ENCODE data around the gene FBXO5.

DNA sequence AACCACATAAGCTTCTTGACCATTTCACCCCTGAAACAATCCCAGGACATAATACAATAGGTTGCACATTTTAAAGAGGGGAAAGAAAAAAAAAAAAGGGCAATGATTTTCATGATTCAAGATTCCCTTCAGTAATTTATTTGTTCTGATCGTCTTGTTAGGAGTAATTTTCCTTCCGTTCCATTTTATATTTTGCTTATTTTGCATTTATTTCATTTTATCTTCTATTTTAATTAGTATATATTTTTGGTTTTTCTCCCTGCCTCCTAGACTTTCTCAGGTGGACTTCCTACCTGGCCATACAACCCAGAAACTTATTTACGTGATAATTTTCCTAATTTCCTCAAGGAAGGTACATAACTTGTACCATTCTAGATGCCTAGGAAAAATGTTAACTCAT lies 32.6 kb downstream of the FBXO5 start:
- TF ChIP-seq CTCF (IDR thresholded peaks at IDR 0.05; ENCODE audit: insufficient read depth, low read length) (no peak), POLR2AphosphoS5 (IDR thresholded peaks at IDR 0.05; ENCODE audit: low read depth) (no peak), GABPA (IDR thresholded peaks at IDR 0.05; ENCODE audit: low read depth) (no peak)
- TF ChIP-seq, protein P1, sequence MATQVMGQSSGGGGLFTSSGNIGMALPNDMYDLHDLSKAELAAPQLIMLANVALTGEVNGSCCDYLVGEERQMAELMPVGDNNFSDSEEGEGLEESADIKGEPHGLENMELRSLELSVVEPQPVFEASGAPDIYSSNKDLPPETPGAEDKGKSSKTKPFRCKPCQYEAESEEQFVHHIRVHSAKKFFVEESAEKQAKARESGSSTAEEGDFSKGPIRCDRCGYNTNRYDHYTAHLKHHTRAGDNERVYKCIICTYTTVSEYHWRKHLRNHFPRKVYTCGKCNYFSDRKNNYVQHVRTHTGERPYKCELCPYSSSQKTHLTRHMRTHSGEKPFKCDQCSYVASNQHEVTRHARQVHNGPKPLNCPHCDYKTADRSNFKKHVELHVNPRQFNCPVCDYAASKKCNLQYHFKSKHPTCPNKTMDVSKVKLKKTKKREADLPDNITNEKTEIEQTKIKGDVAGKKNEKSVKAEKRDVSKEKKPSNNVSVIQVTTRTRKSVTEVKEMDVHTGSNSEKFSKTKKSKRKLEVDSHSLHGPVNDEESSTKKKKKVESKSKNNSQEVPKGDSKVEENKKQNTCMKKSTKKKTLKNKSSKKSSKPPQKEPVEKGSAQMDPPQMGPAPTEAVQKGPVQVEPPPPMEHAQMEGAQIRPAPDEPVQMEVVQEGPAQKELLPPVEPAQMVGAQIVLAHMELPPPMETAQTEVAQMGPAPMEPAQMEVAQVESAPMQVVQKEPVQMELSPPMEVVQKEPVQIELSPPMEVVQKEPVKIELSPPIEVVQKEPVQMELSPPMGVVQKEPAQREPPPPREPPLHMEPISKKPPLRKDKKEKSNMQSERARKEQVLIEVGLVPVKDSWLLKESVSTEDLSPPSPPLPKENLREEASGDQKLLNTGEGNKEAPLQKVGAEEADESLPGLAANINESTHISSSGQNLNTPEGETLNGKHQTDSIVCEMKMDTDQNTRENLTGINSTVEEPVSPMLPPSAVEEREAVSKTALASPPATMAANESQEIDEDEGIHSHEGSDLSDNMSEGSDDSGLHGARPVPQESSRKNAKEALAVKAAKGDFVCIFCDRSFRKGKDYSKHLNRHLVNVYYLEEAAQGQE (IDR thresholded peaks at IDR 0.05; ENCODE audit: insufficient replicate concordance, low read depth): no peak
